H1 (cell line): Measurements from ENCODE around the gene TXNIP. TPM values are rescaled to one million over a fixed set of nuclear protein-coding genes. Genes with fewer than 3 reads are reported as not detected.
A peak's percentile ranks its signal among the peaks of the same experiment; 100 is the strongest.

ENCODE experiments used
- ASH2L ChIP-seq: fragments of 200-600, 300-600 bp; sonication (generic); IDR thresholded peaks from one replicate; pipeline ENCODE4 v1.7.1; 2017; ENCODE audit warnings: low read length
- BRCA1 ChIP-seq: IDR thresholded peaks from 2 replicates; pipeline ENCODE4 v1.6.1; 2012; ENCODE audit warnings: low read depth, low read length, improper control_type of control experiment
- E2F6 ChIP-seq: IDR thresholded peaks from 2 replicates; pipeline ENCODE4 v1.6.1; 2012; ENCODE audit warnings: inconsistent platforms
- RAD21 ChIP-seq, 2 experiments: IDR thresholded peaks in 1 of 2; conservative IDR thresholded peaks in 1 of 2; 2 replicates each; pipeline ENCODE4 v1.6.1; 2011; ENCODE audit warnings: low read depth in 2 of 2, low read length in 2 of 2, improper control_type of control experiment in 1 of 2, inconsistent platforms in 1 of 2, mild to moderate bottlenecking in 1 of 2, moderate library complexity in 1 of 2
- SP2 ChIP-seq: IDR thresholded peaks from 2 replicates; pipeline ENCODE4 v1.6.1; 2012; ENCODE audit warnings: mild to moderate bottlenecking, low read length, inconsistent platforms
- TAF7 ChIP-seq: optimal IDR thresholded peaks from 2 replicates; pipeline ENCODE3; 2011; ENCODE audit warnings: low read depth, mild to moderate bottlenecking, inconsistent platforms, low read length, moderate library complexity, borderline replicate concordance
- polyA plus RNA-seq, 7 experiments: library from polyadenylated mRNA; depleted of rRNA in 3 of 7; stranded (reverse) in 5 of 7; unstranded in 2 of 7; fragments of >200 nt in 5 of 7; fragments of 200-250 nt in 2 of 7; gene quantifications; 1 replicate in 5 of 7; 2 replicates in 1 of 7; 4 replicates in 1 of 7; pipeline versions ENCODE4 v1.2.1 to v1.2.3, GENCODE V29; 2011 to 2013; ENCODE audit warnings: missing spikeins in 2 of 7, mixed read lengths in 2 of 7
- total RNA-seq: library from RNA; stranded (reverse); fragmentation: NEBNext Ultra II Directional; extraction: Animal tissue kit (Norgen Biotek cat#: 25700); gene quantifications from 2 replicates; pipeline ENCODE4 v1.2.1, GENCODE V29; 2021

The TXNIP gene
- total and polyA plus RNA-seq, 2 of the 8 experiments (the other 6 are each of a cell fraction or from before 2014, with no cell fraction given), result 12.3 to 56.8 TPM

DNA sequence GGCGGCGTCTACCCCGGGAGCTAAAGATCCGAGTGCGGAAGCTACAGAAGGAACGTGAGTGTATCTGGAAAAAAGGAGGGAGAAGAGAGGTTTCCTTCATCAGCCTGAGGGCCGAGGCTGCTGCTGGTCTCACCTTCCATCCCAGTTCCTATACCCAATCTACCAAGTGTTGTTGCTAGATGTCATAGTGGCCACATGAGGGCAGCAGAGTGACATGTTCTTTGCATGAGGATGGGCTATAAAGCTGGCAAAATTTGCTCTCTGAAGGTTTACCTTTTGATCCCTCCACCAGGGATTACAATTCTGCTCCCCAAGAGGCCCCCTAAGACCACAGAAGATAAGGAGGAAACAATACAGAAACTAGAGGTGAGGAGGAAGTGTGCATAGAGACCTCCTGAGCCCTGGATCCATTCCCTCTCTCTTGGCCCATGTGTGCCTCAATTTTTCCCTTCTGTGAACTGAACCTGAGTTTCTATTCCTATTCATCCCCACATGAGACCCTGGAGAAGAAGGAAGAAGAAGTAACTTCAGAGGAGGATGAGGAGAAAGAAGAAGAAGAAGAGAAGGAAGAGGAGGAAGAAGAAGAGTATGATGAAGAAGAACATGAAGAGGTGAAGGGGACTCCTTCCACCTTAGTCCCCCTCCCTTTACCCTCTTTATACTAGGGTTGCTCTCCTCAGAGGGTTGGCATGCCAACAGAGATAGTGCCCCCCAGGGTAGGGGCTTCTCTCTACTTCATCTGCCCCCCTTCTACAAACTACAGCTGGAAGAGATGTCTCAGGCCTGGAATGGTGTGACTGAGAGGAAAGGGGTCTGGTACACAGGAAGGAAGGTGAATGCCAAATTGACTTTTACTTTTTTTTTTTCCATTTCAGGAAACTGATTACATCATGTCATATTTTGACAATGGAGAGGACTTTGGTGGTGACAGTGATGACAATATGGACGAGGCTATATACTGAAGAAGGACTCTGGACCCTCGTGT lies 18.6 kb downstream of the TXNIP start (continued):
- no peak for TF ChIP-seq BRCA1
- no peak for TF ChIP-seq SP2
- peak; percentile 94 to 98 for TF ChIP-seq RAD21 (IDR thresholded peaks at IDR 0.05 in 1 of 2, conservative IDR thresholded peaks at IDR 0.05 in 1 of 2; ENCODE audit: low read depth in 2 of 2, low read length in 2 of 2)
- peak; percentile 21 for TF ChIP-seq TAF7
- TF ChIP-seq E2F6, result peak; percentile 67
- no peak for TF ChIP-seq ASH2L
